ENCODE data around the gene GOLM1. TPM values are rescaled to one million over a fixed set of nuclear protein-coding genes. Genes with fewer than 3 reads are reported as not detected.

The GOLM1 gene
- total and polyA plus RNA-seq, 2 donors (not counting 1 experiment from before 2014, with no cell fraction given), result 0.54 TPM; not detected in 1

DNA sequence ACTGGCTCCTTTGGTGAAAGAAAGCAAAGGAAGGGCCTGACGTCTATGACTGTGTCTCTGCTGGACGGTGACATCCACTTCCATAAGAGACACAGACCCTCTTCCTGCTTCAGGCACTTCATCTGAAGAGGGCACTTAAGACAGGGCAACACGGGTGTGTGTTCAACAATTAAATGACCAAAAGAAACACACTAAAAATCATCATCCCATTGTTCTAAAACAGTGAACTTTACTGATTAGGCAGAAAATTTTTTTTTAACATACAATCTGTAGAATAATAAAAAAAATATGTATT, 58.5 kb downstream of the GOLM1 start:
- Mint-ChIP-seq H3K4me1 (no peaks in the 10 kb centered on the region), H3K9me3 (ENCODE audit: insufficient read depth) (no peaks in the 10 kb centered on the region), H3K27me3 (no peaks in the 10 kb centered on the region), H3K27ac (no peak overlapping the region), H3K4me3 (no peak overlapping the region)
- Histone ChIP-seq H3K4me3 (ENCODE audit: control extremely low read depth in 1 of 5, extremely low read depth in 1 of 5, insufficient read depth in 1 of 5, low read depth in 2 of 5, low read length in 4 of 5) (no peak overlapping the region), H3K27me3 (replicated peaks in 1 of 4; ENCODE audit: control extremely low read depth in 1 of 4, control insufficient read depth in 3 of 4, insufficient read depth in 4 of 4, low read length in 3 of 4) (no peaks in the 10 kb centered on the region), H3K36me3 (replicated peaks in 1 of 2; ENCODE audit: control extremely low read depth in 1 of 2, control insufficient read depth in 1 of 2, extremely low read depth in 1 of 2, insufficient read depth in 2 of 2, low read length in 1 of 2) (no peaks in the 10 kb centered on the region), H3K4me1 (ENCODE audit: control insufficient read depth in 2 of 2, insufficient read depth in 2 of 2, low read length in 2 of 2) (no peaks in the 10 kb centered on the region), H3K4me2 (replicated peaks; ENCODE audit: low read depth, low read length, poor library complexity, severe bottlenecking) (no peak overlapping the region), H2AFZ (ENCODE audit: insufficient read depth, low read depth, low read length, poor library complexity, severe bottlenecking) (no peak overlapping the region), H3K9ac (ENCODE audit: low read length) (no peak overlapping the region), H3K27ac (ENCODE audit: low read length in 2 of 2) (no peak overlapping the region), H3K79me2 (ENCODE audit: control insufficient read depth, insufficient read depth, low read length) (no peaks in the 10 kb centered on the region), H3K9me3 (ENCODE audit: control extremely low read depth in 1 of 3, control insufficient read depth in 2 of 3, insufficient read depth in 1 of 3, low read length in 2 of 3) (no peaks in the 10 kb centered on the region), H4K20me1 (ENCODE audit: control insufficient read depth, insufficient read depth, low read length, poor library complexity, severe bottlenecking) (no peaks in the 10 kb centered on the region)
- TF ChIP-seq, protein P1, sequence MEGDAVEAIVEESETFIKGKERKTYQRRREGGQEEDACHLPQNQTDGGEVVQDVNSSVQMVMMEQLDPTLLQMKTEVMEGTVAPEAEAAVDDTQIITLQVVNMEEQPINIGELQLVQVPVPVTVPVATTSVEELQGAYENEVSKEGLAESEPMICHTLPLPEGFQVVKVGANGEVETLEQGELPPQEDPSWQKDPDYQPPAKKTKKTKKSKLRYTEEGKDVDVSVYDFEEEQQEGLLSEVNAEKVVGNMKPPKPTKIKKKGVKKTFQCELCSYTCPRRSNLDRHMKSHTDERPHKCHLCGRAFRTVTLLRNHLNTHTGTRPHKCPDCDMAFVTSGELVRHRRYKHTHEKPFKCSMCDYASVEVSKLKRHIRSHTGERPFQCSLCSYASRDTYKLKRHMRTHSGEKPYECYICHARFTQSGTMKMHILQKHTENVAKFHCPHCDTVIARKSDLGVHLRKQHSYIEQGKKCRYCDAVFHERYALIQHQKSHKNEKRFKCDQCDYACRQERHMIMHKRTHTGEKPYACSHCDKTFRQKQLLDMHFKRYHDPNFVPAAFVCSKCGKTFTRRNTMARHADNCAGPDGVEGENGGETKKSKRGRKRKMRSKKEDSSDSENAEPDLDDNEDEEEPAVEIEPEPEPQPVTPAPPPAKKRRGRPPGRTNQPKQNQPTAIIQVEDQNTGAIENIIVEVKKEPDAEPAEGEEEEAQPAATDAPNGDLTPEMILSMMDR (IDR thresholded peaks at IDR 0.05), result no peak
- no peak for TF ChIP-seq EZH2 (IDR thresholded peaks at IDR 0.05; ENCODE audit: borderline replicate concordance, insufficient read depth, low read depth, low read length, poor library complexity, severe bottlenecking)
- ATAC-seq (ENCODE audit: low read depth), result no peak
- DNase-seq, result no peak
- 100% methylated on average over 2 of the region's 3 CpGs for WGBS (ENCODE audit: insufficient coverage)
- POLR2A ChIA-PET, result no interaction called here
- intact Hi-C loops (cut with micrococcal nuclease), result no loop called here
- CTCF ChIA-PET, result no interaction called here

DNA sequence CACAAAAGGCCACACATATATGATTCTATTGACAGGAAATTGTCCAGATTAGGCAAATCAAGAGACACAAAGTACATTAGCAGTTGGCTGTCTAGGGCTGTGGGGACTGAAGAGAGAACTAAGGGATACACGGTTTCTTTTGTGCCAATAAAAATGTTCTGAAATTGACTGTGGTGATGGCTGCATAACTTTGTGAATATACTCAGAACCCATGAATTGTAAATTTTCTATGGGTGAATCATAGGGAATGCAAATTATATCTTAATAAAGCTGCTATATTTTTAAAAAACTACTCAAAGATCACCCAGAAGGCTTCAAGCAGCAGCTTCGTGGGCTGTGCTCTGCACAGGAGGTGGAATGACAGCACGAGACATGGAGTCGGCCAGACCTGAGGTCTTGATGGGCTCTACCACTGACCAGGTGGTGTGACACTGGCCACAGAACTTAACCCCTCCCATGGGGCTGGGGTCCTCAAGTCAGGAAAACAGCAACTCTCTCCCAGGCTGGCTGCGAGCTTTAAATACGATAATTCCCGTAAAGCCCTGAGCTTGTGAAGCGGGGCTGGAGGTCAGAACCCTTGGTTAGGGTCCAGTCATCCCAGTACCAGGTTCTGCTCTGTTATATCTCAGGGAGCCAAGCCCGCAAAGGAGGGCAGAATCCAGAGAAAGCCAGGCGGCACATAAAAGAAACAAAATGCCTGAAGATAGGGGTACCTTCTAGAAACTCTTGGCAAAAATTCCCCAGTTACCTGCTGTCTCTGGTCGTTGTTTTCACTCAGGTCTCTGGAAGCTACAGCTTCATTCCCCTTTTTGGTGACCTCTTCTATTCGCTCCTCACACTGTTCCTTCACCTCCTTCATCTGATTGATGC, 59.1 kb downstream of the GOLM1 start:
- Mint-ChIP-seq H3K27ac (no peak overlapping the region), H3K27me3 (no peaks in the 10 kb centered on the region), H3K9me3 (ENCODE audit: insufficient read depth) (no peaks in the 10 kb centered on the region), H3K4me3 (no peak overlapping the region), H3K4me1 (no peaks in the 10 kb centered on the region)
- POLR2A ChIA-PET, result no interaction called here
- H3K36me3 ChIP-seq (replicated peaks in 1 of 2; ENCODE audit: control extremely low read depth in 1 of 2, control insufficient read depth in 1 of 2, extremely low read depth in 1 of 2, insufficient read depth in 2 of 2, low read length in 1 of 2), result no peaks in the 10 kb centered on the region
- no peaks in the 10 kb centered on the region for H3K4me1 ChIP-seq (ENCODE audit: control insufficient read depth in 2 of 2, insufficient read depth in 2 of 2, low read length in 2 of 2)
- no peaks in the 10 kb centered on the region for H3K9me3 ChIP-seq (ENCODE audit: control extremely low read depth in 1 of 3, control insufficient read depth in 2 of 3, insufficient read depth in 1 of 3, low read length in 2 of 3)
- H3K4me2 ChIP-seq (replicated peaks; ENCODE audit: low read depth, low read length, poor library complexity, severe bottlenecking), result no peak overlapping the region
- no peak overlapping the region for H3K9ac ChIP-seq (ENCODE audit: low read length)
- WGBS (ENCODE audit: insufficient coverage), result 87% methylated on average over 11 of the region's 12 CpGs
- CTCF ChIA-PET, result no interaction called here
- TF ChIP-seq, protein P1 (IDR thresholded peaks at IDR 0.05), result no peak
- TF ChIP-seq EZH2 (IDR thresholded peaks at IDR 0.05; ENCODE audit: borderline replicate concordance, insufficient read depth, low read depth, low read length, poor library complexity, severe bottlenecking), result no peak
- no peak for DNase-seq
- H2AFZ ChIP-seq (ENCODE audit: insufficient read depth, low read depth, low read length, poor library complexity, severe bottlenecking), result no peak overlapping the region
- H4K20me1 ChIP-seq (ENCODE audit: control insufficient read depth, insufficient read depth, low read length, poor library complexity, severe bottlenecking), result no peaks in the 10 kb centered on the region
- no peaks in the 10 kb centered on the region for H3K79me2 ChIP-seq (ENCODE audit: control insufficient read depth, insufficient read depth, low read length)
- intact Hi-C loops (cut with micrococcal nuclease), result no loop called here
- no peak overlapping the region for H3K27ac ChIP-seq (ENCODE audit: low read length in 2 of 2)
- ATAC-seq (ENCODE audit: low read depth), result no peak
- no peak overlapping the region for H3K4me3 ChIP-seq (ENCODE audit: control extremely low read depth in 1 of 5, extremely low read depth in 1 of 5, insufficient read depth in 1 of 5, low read depth in 2 of 5, low read length in 4 of 5)
- H3K27me3 ChIP-seq (replicated peaks in 1 of 4; ENCODE audit: control extremely low read depth in 1 of 4, control insufficient read depth in 3 of 4, insufficient read depth in 4 of 4, low read length in 3 of 4), result no peaks in the 10 kb centered on the region
